HG03135 (cell line): ENCODE measurements around the gene FAM47E.

Experiments
- ATAC-seq: cut with Tn5 transposase; IDR thresholded peaks from one replicate; pipeline ENCODE4 v1.9.1; 2021; ENCODE audit warnings: mild to moderate bottlenecking, moderate library complexity; ENCODE audit not compliant: unreplicated experiment

The FAM47E gene

DNA sequence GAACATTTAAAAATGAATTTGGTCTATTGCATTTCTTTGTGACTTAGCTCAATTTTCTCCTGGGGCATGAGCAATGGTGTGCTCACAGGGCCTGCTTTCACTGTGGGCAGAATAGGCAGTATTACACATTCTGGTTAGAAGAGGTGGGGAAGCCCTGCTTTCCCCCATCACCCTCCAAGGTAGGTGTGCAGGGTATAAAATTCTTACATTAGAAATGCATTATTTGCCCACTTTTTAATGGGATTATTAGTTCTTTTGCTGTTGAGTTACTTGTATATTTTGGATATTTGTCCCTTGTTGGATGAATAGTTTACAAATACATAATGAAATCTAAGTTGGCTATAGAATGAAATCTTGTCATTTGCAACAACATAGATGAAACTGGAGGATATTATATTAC lies 46.7 kb downstream of the FAM47E start:
- no peak for ATAC-seq

DNA sequence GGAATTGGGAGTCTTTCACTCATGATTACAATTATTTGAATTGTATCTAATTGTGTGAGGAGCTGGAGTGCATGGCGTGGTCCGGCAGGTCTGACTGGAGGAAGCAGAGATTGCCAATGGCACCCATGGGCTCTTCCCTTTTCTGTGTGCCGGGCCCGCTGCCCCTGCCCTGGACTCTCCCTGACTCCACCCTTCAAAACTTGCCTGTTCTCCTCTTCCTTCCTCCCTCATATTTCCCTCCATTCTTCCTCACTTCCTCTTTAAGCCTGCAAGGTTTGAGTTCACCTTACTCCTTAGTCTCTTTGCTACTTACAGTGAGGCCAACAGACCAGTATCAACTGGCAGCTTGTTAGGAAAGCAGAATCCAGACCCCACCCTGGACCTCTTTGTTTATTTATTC lies 48.5 kb downstream of the FAM47E start:
- no peak for ATAC-seq

DNA sequence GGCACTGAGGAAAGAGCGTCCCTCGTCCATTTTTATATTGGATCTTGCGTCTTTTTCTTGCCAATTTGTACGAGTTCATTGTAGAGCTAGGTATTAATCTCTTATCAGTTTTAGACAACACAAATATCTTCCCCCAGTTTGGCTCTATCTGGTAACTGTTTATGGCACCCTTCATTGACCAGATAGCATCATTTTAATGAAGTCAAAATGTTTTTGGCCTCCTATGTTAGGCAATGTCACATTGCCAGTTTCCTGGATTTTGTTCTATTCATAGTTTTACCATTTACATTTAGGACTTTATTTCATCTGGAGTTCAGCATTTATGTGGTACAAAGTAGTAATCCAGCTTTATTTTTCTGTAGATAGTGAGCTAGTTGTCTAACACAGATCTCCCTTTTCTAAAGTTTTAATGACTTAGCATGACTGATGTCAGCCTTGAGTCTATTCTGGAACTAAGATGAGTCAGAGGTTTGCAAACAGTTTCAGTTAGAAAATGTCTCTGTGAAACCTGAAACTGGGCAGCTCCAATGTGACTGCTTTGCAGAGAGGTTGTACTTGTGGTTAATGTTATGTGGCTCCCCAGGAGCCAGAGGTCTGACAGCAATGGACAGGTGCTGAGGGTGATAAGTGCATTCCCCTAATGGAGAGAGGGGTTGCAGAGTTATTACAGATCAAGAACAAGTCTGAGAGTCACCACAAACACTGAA lies 49.7 kb downstream of the FAM47E start:
- ATAC-seq = peak; percentile 99

DNA sequence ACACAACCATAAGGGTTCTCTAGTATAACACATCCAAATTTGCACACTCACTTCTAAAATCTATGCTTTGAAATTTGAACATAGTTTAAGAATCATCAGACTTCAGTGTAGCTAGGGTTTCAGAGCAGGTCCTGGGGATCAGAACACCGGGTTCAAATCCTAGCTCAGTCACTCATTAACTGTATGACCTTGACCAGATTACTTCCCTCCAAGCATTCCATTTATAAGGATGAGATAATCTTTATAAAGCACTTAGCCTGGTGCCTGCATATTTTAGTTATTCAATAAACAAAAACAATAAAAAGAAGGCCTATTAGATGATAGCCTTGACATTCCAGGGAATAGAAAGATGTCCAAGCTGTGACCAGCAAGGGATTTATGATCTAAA lies 50.2 kb downstream of the FAM47E start:
- no peak for ATAC-seq

DNA sequence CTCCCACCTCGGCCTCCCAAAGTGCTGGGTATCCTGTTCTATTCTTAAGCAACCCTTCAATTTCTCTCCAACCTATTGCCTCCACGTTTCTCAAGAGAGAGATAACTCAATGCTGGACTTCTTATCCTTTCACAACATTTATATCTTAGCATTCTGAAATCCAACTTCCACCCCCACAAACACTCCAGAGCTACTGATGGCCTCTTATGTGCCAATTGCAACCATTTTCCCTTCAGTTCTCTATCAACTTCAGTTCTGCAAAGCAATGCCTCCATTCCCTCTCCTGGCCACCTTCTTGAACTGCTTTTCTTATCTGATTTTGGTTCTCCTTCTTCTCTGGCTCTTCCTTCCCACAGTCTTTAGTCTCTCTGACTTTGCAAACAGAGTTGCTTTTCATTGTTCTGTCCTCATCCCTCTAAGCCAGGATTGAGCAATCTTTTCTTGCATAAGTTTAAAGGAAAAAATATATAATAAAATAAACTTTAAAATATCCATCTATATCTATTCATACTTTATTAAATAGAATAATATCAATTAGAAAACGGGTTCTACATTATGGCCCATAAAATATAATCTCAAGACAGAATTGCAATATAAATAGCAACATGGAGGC lies 51.4 kb downstream of the FAM47E start:
- ATAC-seq = no peak

DNA sequence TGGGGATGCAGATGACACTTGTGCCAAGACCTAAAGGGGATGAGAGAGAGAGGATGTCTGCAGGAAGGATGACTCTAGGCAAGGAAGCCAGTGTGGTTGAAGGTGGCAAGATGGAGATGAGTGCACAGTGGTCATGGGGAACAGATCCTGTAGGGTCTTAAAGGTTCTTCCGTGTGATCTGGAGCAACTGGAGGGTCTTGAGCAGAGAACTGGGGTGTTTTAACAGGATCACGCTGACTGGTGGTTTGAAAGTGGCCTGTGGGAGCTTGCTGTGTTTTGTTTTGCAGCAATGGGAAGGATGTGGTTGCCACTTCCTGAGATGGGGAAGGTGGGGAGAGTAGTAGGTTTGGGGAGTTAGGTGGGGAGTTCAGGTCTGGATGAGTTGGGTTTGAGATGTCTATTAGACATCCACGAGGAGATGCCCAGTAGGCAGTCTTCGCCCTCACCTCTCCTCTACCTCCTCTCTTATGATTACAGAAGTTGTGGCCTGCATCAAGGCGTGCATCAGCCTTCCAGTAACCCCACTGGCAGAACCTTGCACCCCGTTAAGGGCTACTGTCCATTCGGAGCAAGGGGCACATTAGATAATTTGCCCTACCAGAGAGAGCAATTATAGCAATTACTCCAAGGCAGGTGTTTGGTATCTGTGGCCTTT lies 53.6 kb downstream of the FAM47E start:
- ATAC-seq = no peak

DNA sequence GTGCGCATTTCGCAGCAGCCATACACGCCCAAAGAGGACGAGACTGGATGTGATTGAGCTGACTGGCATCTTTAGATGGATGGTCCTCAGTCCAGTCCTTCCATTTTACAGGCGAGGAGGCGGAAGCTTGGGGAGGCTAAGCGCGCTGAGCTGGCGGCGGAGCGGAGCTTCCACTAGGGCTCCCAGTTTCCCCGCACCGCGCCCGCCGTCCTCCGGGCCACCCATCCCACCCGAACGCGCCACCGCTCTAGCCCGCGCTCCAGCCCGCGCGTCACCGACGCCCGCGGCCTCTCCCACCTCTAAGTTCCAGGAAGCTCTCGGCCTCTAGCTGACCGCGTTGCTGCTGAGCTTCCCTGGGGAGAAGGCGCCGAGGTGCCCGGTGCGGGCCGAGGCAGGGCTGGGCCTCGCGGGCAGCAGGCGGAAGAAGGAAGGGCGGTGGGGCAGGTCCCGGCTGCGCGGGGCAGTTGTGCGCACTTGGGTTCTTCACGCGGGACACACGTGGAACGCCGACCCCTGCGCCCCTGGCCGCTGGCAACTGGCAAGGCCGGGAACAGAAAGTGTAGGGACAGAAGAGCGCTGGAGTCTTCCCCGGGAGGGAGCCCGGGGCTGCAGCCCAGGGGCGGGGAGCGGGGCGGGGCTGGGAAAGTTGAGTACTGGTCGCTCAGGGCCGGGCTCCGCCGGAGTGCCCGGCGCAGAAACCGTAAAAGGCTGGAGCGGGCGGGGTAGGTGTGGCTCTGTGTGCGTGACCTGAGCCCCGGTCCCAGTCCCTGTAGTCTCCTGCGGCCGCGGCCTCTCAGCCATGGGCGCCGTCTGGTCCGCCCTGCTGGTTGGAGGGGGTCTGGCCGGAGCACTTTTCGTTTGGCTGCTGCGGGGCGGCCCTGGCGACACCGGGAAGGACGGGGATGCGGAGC lies 54.7 kb downstream of the FAM47E start, which contains the start of gene STBD1:
TSS of gene STBD1 (plus strand) at position 763 of the 911 bp plus-strand sequence. CDS start at position 800, 37 bp downstream.
- no peak for ATAC-seq

DNA sequence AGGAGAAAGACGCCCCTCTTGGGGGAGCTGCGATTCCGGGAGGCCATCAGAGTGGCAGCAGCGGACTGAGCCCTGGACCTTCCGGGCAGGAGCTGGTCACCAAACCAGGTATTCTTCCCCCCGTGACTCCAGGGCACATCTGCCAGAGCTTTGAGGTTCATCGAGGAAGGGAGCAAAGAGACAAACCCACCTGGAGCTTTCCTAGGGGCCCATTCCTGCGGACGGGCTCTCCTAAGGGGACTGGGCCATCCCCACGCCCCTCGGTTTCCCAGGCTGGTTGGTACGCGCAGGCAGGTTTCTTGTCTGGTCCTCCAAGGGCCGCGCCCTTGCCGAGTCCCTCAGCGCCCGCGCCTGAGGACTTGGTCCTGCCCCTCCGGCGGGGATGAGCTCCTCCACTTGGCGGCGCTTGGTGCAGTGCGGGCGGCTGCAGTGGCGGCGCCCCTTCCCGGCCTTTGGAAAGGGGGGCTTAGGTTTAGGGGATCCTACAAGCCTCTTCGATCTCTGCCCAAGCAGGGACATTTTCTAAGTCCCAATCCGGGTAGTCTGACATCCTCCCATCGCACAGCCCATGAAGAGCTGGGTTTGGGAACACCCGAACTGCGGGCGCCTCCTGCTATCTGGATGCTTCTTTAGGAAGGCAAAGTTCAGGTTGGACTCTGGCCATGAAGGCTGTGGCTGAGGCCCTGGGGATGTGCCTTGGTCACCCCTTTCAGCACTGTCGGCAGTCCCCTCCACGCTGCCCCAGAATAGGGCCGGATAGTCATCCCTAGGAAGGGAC lies 55.5 kb downstream of the FAM47E start:
- no peak for ATAC-seq

DNA sequence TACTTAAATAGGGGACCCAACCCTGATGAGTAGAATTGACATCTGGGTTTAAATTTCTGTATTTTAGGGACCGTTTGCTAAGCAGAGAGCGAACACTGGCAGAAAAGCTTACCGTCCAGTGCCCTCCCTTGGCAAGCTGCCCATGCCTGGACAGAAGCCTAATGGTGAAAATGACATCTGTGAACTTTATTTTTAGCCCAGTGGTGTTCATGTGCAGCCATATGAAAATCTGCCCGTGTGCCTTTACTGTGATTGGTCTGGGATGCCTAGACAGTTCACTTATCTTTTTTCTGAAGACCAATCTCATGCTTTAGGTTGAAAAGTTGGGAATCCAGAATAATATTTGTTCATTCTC lies 56.1 kb downstream of the FAM47E start:
- ATAC-seq = no peak

DNA sequence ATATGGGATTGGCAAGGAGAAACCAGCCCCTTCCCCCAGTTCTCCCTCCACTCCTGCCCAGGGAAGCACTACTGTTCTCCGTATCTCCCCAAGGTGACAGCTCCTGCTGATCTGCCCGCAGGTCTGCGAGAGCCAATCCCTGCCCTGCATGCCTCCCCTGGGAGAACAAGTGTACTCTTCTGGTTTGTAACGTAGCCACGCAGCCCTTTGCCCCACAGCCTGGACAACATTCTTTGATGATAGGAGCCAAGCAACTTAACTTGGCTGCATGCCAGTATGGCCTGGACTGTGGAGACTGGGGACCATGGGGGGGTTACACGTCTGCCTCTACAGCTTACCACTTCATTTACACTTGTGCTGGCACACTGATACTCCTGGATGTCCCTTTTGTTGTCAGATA lies 57.0 kb downstream of the FAM47E start:
- no peak for ATAC-seq

DNA sequence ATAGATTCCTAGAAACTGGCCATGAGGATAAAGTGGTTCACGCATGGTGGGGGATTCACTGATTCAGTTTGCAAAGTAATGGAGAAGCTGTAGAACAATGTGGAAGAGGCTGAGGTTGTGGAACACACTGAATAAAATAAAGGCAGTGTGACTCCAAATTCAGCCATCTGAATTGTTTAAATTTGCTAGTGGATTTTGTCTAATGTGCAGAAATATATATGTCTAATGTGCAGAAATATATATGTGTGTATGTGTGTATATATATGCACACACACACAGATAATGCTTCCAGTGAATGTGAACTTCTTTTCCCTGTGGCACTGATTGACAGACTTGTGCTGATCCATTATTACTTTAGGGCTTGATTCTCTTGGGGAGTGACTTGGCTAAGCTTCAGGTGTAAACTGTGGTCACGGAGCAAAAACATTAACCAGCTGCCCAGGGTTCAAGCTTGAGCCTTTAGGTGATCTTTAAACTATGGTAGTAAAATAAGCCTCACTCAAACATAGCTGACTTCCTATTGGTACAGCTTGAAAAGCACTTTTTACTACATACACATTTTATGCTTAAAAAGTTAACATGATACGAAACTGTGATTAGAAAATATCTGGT lies 58.5 kb downstream of the FAM47E start:
- no peak for ATAC-seq

DNA sequence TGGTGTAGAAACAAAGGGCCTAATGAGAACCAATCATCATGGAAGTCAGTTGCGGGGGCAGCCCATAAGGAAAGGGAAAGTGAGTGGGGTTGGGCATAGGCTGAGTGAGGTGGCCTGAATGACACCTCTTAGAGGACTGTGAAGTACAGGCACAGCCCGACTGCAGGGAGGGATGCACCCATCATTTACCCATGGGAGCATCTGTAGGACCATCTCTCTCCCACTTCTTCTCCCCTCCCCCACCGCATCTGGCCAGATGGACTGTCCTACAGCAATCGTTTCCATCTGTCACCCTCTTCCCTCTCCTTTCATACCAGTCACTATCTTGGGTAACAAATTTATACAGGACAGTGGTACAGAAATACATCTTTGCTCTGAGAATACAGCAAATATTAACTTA lies 59.2 kb downstream of the FAM47E start:
- no peak for ATAC-seq

DNA sequence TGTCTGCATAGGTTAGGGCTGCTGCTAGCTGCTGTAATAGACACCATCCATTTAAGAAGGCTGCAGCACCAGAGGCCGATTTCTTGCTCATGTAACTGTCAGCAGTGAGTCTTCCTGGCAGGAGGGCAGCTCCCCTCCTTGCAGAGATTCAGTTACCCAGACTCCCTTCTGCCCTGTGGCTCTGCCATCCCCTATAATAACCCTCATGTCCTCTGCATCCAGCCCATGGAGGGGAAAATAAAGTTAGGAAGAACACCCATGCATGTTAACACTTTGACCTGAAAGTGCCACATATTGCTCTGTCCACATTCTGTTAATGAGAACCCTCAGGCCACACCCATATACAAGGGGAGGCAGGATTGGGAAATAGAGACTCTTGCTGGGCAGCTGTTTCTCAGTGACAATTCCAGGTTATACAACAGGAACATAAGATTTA lies 60.4 kb downstream of the FAM47E start:
- ATAC-seq = no peak

DNA sequence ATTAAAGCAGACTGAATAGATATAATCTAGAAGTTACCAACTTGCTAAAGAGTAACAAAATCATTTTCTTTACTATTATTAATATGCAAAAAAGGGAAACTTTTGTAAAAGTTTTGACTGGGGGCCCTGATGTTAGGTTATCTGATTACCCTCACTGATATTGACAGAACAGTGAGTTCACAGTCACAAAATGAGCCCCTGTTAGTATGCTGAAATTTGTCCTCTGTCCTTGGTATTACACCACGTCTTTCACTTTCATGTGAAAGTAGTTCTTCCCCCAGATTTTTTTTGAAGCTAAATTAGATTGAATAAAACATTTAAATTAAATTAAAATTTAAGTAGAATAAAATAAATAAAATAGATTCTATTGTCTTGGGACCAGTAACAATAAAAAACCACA lies 60.9 kb downstream of the FAM47E start:
- no peak for ATAC-seq

DNA sequence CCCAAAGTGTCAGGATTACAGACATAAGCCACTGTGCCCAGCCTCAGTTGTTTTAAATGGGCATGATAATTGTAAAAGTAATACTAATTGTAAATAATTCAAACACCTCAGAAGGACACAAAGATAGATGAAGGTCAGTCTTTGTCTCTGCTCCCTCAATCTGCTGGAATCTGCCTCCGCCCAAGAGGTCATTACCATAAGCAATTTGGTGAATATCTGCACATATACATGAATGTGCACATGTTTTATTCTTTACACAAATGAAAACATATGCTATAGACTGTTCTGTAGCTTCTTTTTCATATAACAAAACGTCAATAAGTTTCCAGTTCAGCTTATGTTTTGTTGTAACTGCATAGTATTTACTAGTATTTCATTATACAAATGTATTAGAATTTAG lies 62.0 kb downstream of the FAM47E start:
- ATAC-seq = no peak

DNA sequence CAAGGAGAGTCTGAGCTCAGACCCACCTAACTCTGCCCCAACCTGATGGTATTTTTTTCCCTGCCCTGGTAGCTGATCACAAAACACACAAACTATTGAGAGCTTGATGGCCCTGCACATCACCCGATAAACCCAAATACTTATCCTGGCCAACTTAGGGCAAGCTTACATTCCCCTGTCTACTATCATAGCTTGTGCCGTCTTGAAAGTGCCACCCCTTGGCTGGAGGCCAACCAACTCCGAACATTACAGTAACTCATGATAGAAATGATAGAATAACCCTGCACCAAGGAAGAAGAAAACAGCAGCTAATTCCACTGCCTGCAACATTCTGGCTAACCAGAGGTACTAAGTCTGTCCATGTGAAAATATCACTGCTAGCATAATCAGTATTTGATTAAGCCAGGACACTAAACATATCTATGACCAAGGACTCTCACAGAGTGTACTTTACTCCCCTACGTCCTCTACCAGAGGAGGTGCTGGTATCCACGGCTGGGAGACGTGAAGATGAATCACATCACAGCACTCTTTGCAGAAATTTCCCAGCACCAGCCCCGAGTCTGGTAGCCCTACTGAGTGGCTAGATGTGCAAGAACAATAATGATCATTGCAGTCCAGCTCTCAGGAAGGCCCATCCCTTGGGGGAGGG lies 63.9 kb downstream of the FAM47E start:
- ATAC-seq = no peak

DNA sequence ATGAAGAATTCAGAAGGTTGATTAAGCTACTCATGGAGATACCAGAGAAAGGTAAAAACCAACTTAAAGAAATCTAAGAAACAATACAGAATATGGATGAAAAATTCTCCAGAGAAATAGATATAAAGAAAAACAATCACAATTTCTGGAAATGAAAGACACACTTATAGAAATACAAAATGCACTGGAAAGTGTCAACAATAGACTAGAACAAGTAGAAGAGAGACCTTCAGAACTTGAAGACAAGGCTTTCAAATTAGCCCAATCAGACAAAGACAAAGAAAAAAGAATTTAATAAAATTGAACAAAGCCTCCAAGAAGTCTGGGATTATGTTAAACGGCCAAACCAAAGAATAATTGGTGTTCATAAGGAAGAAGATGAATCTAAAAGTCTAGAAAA lies 64.6 kb downstream of the FAM47E start:
- ATAC-seq = no peak

DNA sequence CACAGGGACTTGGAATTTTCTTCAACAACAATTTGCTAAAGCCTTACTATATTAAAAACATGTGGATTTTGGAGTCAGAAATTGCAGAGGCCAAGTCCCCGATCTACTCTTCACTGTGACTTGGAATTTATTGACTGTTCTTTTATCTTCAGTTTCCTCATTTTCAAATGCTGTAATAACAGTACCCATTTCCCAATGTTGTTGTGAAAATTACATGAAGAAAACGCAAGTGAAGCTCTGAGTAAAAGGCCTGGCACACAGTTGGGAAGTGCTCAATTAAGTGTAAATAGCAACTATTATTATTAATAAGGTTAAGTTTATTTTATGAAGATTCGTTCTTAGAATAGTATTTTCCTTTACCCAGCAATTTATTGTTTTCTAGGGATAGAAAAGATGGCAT lies 70.7 kb downstream of the FAM47E start:
- no peak for ATAC-seq

DNA sequence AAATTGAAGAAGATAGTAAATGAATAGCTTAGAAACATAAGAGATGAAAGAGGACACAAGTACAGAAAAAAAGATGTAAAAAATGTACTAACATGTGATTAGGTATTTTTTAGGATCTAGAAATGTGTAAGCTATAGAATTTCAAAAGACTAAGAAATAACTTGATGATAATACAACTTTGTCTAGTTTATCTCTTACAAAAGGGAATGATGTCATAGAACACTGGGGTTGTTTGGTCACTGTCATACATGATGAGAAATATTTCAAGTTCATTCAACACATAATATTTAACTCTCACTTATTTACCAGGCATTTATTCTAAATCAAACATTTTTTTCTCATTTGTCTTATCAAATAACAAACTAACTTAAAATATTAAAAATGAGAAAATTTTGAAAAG lies 73.6 kb downstream of the FAM47E start:
- no peak for ATAC-seq

DNA sequence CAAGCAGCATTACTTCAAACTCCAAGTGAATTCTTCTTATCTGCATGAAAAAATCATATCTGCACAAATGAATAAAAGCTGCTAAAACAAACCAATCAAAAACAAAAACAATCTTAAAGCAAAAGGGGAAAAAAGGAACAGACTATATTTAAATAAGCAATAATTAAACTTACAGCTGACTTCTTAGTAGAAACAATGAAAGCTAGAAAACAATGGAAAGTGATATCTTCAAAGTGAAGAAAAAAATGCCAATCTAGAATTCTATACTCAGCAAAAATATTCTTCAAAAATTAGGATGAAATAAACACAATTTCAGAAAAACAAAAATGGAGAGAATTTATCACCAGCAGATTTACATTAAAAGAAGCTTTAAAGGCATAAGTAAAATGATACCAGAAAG lies 75.0 kb downstream of the FAM47E start:
- no peak for ATAC-seq
